ENCODE data around the gene TNFSF13.
A peak's percentile ranks its signal among the peaks of the same experiment; 100 is the strongest.

TNFSF13 gene

GRCh38 chr17:7558544-7559319 is at the start of gene TNFSF13:
TSS of gene TNFSF13 (plus strand) at chr17:7558750. CDS start at chr17:7559040, 290 bp downstream.
- Histone ChIP-seq H3K36me3 (ENCODE audit: insufficient read depth, low read length) (peaks cover 6% of the 10 kb centered on the region), H3K4me3 (ENCODE audit: low read depth in 1 of 2, low read length in 2 of 2) (peak within 1 kb of the TSS; percentile 4 to 39), H3K9ac (ENCODE audit: low read length) (peak within 1 kb of the TSS; percentile 91), H3K27ac (ENCODE audit: low read depth, low read length) (peak within 1 kb of the TSS; percentile 96), H3K4me1 (ENCODE audit: insufficient read depth, low read length) (peaks cover 52% of the 10 kb centered on the region), H3K9me3 (ENCODE audit: low read length) (no peaks in the 10 kb centered on the region), H3K27me3 (ENCODE audit: control insufficient read depth in 1 of 2, insufficient read depth in 2 of 2, low read length in 2 of 2) (no peaks in the 10 kb centered on the region)

GRCh38 chr17:7508846-7509245 is 49.7 kb upstream of the TNFSF13 start:
- Histone ChIP-seq H3K27me3 (ENCODE audit: control insufficient read depth in 1 of 2, insufficient read depth in 2 of 2, low read length in 2 of 2) (no peaks in the 10 kb centered on the region), H3K4me3 (ENCODE audit: low read depth in 1 of 2, low read length in 2 of 2) (no peak overlapping the region), H3K36me3 (ENCODE audit: insufficient read depth, low read length) (peaks cover 70% of the 10 kb centered on the region), H3K27ac (ENCODE audit: low read depth, low read length) (no peak overlapping the region), H3K4me1 (ENCODE audit: insufficient read depth, low read length) (no peaks in the 10 kb centered on the region), H3K9me3 (ENCODE audit: low read length) (no peaks in the 10 kb centered on the region), H3K9ac (ENCODE audit: low read length) (no peak overlapping the region)

GRCh38 chr17:7509937-7510336 is 48.6 kb upstream of the TNFSF13 start:
- Histone ChIP-seq H3K9ac (ENCODE audit: low read length) (no peak overlapping the region), H3K27me3 (ENCODE audit: control insufficient read depth in 1 of 2, insufficient read depth in 2 of 2, low read length in 2 of 2) (no peaks in the 10 kb centered on the region), H3K27ac (ENCODE audit: low read depth, low read length) (no peak overlapping the region), H3K4me1 (ENCODE audit: insufficient read depth, low read length) (no peaks in the 10 kb centered on the region), H3K4me3 (ENCODE audit: low read depth in 1 of 2, low read length in 2 of 2) (no peak overlapping the region), H3K36me3 (ENCODE audit: insufficient read depth, low read length) (peaks cover 69% of the 10 kb centered on the region), H3K9me3 (ENCODE audit: low read length) (no peaks in the 10 kb centered on the region)

- H3K36me3 ChIP-seq (ENCODE audit: insufficient read depth, low read length): peaks cover 61% of the 10 kb centered on the region
- H3K4me1 ChIP-seq (ENCODE audit: insufficient read depth, low read length): no peaks in the 10 kb centered on the region
- no peaks in the 10 kb centered on the region for H3K9me3 ChIP-seq (ENCODE audit: low read length)
These were observed 47.4 kb upstream of the TNFSF13 start for GRCh38 chr17:7511108-7511507.

GRCh38 chr17:7512105-7512504 is 46.4 kb upstream of the TNFSF13 start:
- peaks cover 59% of the 10 kb centered on the region for H3K36me3 ChIP-seq (ENCODE audit: insufficient read depth, low read length)
- H3K27me3 ChIP-seq (ENCODE audit: control insufficient read depth in 1 of 2, insufficient read depth in 2 of 2, low read length in 2 of 2): no peaks in the 10 kb centered on the region
- no peaks in the 10 kb centered on the region for H3K9me3 ChIP-seq (ENCODE audit: low read length)
- H3K27ac ChIP-seq (ENCODE audit: low read depth, low read length): no peak overlapping the region
- no peak overlapping the region for H3K9ac ChIP-seq (ENCODE audit: low read length)
- no peaks in the 10 kb centered on the region for H3K4me1 ChIP-seq (ENCODE audit: insufficient read depth, low read length)
- H3K4me3 ChIP-seq (ENCODE audit: low read depth in 1 of 2, low read length in 2 of 2): no peak overlapping the region

More at GRCh38 chr17:7511108-7511507, 47.4 kb upstream of the TNFSF13 start:
- no peaks in the 10 kb centered on the region for H3K27me3 ChIP-seq (ENCODE audit: control insufficient read depth in 1 of 2, insufficient read depth in 2 of 2, low read length in 2 of 2)
- H3K9ac ChIP-seq (ENCODE audit: low read length): no peak overlapping the region
- H3K4me3 ChIP-seq (ENCODE audit: low read depth in 1 of 2, low read length in 2 of 2): no peak overlapping the region
- H3K27ac ChIP-seq (ENCODE audit: low read depth, low read length): no peak overlapping the region

GRCh38 chr17:7512824-7513540 is 45.6 kb upstream of the TNFSF13 start:
- Histone ChIP-seq H3K27ac (ENCODE audit: low read depth, low read length) (no peak overlapping the region), H3K36me3 (ENCODE audit: insufficient read depth, low read length) (peaks cover 55% of the 10 kb centered on the region), H3K27me3 (ENCODE audit: control insufficient read depth in 1 of 2, insufficient read depth in 2 of 2, low read length in 2 of 2) (no peaks in the 10 kb centered on the region), H3K9ac (ENCODE audit: low read length) (no peak overlapping the region), H3K9me3 (ENCODE audit: low read length) (no peaks in the 10 kb centered on the region), H3K4me1 (ENCODE audit: insufficient read depth, low read length) (no peaks in the 10 kb centered on the region), H3K4me3 (ENCODE audit: low read depth in 1 of 2, low read length in 2 of 2) (no peak overlapping the region)

- Histone ChIP-seq H3K36me3 (ENCODE audit: insufficient read depth, low read length) (peaks cover 52% of the 10 kb centered on the region), H3K27ac (ENCODE audit: low read depth, low read length) (no peak overlapping the region)
These were observed 44.6 kb upstream of the TNFSF13 start for GRCh38 chr17:7513850-7514419.

GRCh38 chr17:7515911-7516610 is 42.5 kb upstream of the TNFSF13 start:
- H3K9me3 ChIP-seq (ENCODE audit: low read length): no peaks in the 10 kb centered on the region
- no peak overlapping the region for H3K9ac ChIP-seq (ENCODE audit: low read length)
- no peaks in the 10 kb centered on the region for H3K4me1 ChIP-seq (ENCODE audit: insufficient read depth, low read length)
- no peak overlapping the region for H3K27ac ChIP-seq (ENCODE audit: low read depth, low read length)
- no peak overlapping the region for H3K4me3 ChIP-seq (ENCODE audit: low read depth in 1 of 2, low read length in 2 of 2)
- H3K36me3 ChIP-seq (ENCODE audit: insufficient read depth, low read length): peaks cover 31% of the 10 kb centered on the region
- H3K27me3 ChIP-seq (ENCODE audit: control insufficient read depth in 1 of 2, insufficient read depth in 2 of 2, low read length in 2 of 2): no peaks in the 10 kb centered on the region

More at GRCh38 chr17:7513850-7514419, 44.6 kb upstream of the TNFSF13 start:
- Histone ChIP-seq H3K9ac (ENCODE audit: low read length) (no peak overlapping the region), H3K9me3 (ENCODE audit: low read length) (no peaks in the 10 kb centered on the region), H3K27me3 (ENCODE audit: control insufficient read depth in 1 of 2, insufficient read depth in 2 of 2, low read length in 2 of 2) (no peaks in the 10 kb centered on the region), H3K4me1 (ENCODE audit: insufficient read depth, low read length) (no peaks in the 10 kb centered on the region), H3K4me3 (ENCODE audit: low read depth in 1 of 2, low read length in 2 of 2) (no peak overlapping the region)

- Histone ChIP-seq H3K27ac (ENCODE audit: low read depth, low read length) (no peak overlapping the region), H3K4me3 (ENCODE audit: low read depth in 1 of 2, low read length in 2 of 2) (no peak overlapping the region), H3K36me3 (ENCODE audit: insufficient read depth, low read length) (no peaks in the 10 kb centered on the region), H3K9ac (ENCODE audit: low read length) (no peak overlapping the region), H3K9me3 (ENCODE audit: low read length) (no peaks in the 10 kb centered on the region), H3K27me3 (ENCODE audit: control insufficient read depth in 1 of 2, insufficient read depth in 2 of 2, low read length in 2 of 2) (no peaks in the 10 kb centered on the region), H3K4me1 (ENCODE audit: insufficient read depth, low read length) (no peaks in the 10 kb centered on the region)
These were observed 35.5 kb upstream of the TNFSF13 start for GRCh38 chr17:7523033-7523432.

GRCh38 chr17:7528842-7529241 is 29.7 kb upstream of the TNFSF13 start:
- Histone ChIP-seq H3K9ac (ENCODE audit: low read length) (no peak overlapping the region), H3K27ac (ENCODE audit: low read depth, low read length) (no peak overlapping the region), H3K36me3 (ENCODE audit: insufficient read depth, low read length) (no peaks in the 10 kb centered on the region), H3K9me3 (ENCODE audit: low read length) (no peaks in the 10 kb centered on the region), H3K4me1 (ENCODE audit: insufficient read depth, low read length) (no peaks in the 10 kb centered on the region), H3K27me3 (ENCODE audit: control insufficient read depth in 1 of 2, insufficient read depth in 2 of 2, low read length in 2 of 2) (no peaks in the 10 kb centered on the region), H3K4me3 (ENCODE audit: low read depth in 1 of 2, low read length in 2 of 2) (no peak overlapping the region)
